ENCODE measurements around the gene GALK1.

GALK1 gene

DNA sequence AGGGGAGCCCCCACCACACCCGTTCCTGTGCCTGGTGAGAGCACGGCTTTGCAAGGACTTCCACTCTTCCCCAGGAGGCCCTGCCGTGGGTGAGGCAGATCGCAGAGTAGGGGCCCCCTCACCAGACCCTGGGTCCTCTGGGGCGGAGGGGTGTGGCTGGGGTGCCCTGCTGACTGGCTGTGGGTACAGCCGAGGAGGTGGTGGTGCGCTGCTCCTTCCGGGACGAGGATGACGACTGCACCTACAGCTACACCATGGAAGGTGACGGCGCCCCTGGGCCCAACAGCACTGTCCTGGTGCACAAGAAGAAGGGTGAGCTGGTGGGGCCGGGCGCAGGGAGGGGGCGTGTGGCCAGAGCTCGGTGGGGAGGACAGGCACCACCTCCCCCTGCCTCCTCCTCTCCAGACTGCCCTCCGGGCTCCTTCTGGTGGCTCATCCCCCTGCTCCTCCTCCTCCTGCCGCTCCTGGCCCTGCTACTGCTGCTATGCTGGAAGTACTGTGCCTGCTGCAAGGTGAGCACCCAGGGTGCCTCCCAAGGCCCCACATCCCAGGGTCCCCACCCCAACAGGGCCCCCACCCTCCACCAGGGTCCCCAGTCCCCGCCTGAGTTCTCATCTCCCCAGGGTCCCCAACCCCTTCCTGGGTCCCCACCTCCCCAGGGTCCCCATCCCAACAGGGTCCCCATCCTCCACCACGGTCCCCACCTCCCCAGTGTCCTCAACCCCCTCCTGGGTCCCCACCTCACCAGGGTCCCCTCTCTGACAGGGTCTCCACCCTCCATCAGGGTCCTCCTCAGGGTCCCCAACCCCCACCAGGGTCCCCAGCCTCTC is 27.6 kb downstream of the GALK1 start:
- no peaks in the 10 kb centered on the region for H3K36me3 ChIP-seq (ENCODE audit: insufficient read depth, low read length)
- H3K9me3 ChIP-seq (ENCODE audit: control insufficient read depth, insufficient read depth, low read length): no peaks in the 10 kb centered on the region
- no peak overlapping the region for H3K9ac ChIP-seq (ENCODE audit: low read depth, low read length)
- H3K4me1 ChIP-seq (ENCODE audit: insufficient read depth, low read length): no peaks in the 10 kb centered on the region

DNA sequence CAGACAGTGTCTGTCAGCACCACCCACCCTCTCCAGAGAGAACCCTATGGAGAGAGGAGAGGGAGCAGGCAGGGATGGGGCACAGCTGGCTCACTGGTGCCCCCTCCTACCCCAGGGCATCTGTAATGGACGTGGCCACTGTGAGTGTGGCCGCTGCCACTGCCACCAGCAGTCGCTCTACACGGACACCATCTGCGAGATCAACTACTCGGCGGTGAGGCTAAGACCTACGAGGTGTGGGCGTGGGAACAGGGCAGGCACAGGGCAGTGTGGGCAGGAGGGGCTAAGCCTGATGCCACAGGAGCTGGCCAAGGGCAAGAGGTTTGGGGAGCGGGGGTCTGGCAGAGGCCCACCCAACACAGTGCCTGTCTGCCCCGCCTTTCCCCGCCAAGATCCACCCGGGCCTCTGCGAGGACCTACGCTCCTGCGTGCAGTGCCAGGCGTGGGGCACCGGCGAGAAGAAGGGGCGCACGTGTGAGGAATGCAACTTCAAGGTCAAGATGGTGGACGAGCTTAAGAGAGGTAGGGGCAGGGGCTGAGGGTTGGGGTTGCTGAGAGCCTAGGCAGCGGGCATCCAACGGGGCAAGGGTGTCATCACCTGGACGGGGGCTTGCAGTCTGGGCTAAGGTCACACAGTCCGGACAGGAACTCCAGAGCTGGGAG is 28.7 kb downstream of the GALK1 start:
- no peaks in the 10 kb centered on the region for H3K36me3 ChIP-seq (ENCODE audit: insufficient read depth, low read length)
- H3K9me3 ChIP-seq (ENCODE audit: control insufficient read depth, insufficient read depth, low read length): no peaks in the 10 kb centered on the region
- no peak overlapping the region for H3K9ac ChIP-seq (ENCODE audit: low read depth, low read length)
- H3K4me1 ChIP-seq (ENCODE audit: insufficient read depth, low read length): no peaks in the 10 kb centered on the region

DNA sequence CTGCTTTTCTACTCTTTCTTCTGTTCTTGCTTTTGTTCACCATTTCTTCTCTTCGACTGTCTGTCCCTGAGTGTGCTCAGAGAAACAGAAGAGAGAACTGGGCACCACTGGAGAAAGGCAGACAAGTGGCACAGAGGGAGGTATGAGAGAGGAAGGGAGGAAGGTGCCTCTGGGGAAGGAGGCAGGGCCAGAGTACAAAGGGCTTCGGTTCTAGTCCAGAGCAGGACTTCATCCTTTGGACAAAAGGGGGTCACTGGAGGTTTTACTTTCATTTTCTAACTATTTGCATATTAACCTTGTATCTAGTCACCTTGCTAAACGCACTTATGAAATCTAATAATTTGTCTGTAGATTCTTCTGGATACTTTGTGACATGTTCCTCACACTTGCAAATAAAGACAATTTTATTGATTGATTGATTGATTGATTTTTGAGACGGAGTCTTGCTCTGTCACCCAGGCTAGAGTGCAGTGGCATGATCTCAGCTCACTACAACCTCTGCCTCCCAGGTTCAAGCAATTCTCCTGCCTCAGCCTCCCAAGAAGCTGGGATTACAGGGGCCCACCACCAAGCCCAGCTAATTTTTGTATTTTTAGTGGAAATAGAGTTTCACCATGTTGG is 30.2 kb downstream of the GALK1 start:
- no peaks in the 10 kb centered on the region for H3K9me3 ChIP-seq (ENCODE audit: control insufficient read depth, insufficient read depth, low read length)
- H3K9ac ChIP-seq (ENCODE audit: low read depth, low read length): no peak overlapping the region
- no peaks in the 10 kb centered on the region for H3K4me1 ChIP-seq (ENCODE audit: insufficient read depth, low read length)
- H3K36me3 ChIP-seq (ENCODE audit: insufficient read depth, low read length): no peaks in the 10 kb centered on the region

DNA sequence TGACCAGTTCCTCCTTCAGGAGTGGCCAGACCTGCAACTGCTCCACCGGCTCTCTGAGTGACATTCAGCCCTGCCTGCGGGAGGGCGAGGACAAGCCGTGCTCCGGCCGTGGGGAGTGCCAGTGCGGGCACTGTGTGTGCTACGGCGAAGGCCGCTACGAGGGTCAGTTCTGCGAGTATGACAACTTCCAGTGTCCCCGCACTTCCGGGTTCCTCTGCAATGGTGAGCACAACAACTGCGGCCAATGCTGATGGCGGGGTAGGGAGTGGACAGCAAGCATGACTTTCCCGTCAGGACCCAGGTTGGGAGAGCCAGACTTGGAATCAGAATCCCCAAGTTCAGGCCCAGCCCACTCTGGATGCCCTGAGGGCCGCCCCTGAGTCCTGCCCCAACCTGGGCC is 31.5 kb downstream of the GALK1 start:
- no peaks in the 10 kb centered on the region for H3K36me3 ChIP-seq (ENCODE audit: insufficient read depth, low read length)
- no peaks in the 10 kb centered on the region for H3K4me1 ChIP-seq (ENCODE audit: insufficient read depth, low read length)
- H3K9me3 ChIP-seq (ENCODE audit: control insufficient read depth, insufficient read depth, low read length): no peaks in the 10 kb centered on the region
- no peak overlapping the region for H3K9ac ChIP-seq (ENCODE audit: low read depth, low read length)

DNA sequence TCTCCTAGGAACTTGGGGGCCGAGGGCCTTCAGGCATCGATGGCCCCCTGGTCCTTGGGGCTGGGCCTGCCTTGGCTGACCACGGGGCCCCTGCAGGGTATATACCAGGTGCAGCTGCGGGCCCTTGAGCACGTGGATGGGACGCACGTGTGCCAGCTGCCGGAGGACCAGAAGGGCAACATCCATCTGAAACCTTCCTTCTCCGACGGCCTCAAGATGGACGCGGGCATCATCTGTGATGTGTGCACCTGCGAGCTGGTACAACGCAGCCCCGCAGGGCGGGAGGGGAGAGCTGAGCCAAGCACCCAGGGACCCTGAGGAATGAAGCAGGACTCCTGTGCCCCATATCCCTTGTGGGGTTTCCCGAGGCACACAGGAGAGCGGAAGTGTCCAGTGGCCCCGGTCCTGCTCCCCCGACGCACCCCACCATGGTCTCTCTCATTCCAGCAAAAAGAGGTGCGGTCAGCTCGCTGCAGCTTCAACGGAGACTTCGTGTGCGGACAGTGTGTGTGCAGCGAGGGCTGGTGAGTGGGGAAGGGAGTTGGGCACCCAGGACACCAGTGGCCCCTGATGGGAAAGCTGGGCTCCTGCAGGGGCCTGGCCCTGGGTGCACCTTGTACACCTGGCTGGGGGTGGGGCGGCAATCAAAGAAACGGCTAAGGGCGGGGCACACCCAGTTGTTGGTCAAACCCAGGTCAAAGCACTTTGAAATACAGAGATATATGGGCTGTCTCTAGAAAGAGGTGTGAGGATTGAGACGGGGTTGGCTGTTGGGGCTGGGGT is 33.1 kb downstream of the GALK1 start:
- H3K4me1 ChIP-seq (ENCODE audit: insufficient read depth, low read length): no peaks in the 10 kb centered on the region
- no peaks in the 10 kb centered on the region for H3K9me3 ChIP-seq (ENCODE audit: control insufficient read depth, insufficient read depth, low read length)
- no peak overlapping the region for H3K9ac ChIP-seq (ENCODE audit: low read depth, low read length)
- H3K36me3 ChIP-seq (ENCODE audit: insufficient read depth, low read length): no peaks in the 10 kb centered on the region

DNA sequence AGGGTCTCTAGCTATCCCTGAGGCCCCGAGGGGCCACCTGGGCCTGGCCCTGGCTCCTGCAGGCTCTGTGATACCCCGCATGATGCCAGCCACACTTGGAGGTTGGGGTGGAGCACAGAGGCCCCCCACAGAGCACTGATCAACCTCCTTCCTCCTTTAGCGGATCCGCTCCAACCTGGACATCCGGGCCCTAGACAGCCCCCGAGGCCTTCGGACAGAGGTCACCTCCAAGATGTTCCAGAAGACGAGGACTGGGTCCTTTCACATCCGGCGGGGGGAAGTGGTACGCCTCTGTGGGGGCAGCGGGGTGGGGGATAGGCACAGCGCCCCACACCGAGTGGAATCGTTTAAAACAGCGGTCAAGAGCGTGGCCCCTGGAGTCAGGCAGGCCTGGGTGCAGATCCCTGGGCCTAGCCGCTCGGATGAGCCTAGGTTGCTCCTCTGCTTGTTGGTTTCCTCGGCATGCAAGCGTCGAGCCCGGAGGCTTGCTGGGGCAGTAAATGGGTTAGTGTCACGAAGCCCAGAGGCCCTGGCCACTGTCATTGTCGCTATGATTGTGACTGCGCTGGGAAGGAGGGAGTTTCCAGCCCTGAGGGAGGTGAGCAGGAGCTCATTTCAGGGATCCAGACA is 33.8 kb downstream of the GALK1 start:
- no peak overlapping the region for H3K9ac ChIP-seq (ENCODE audit: low read depth, low read length)
- no peaks in the 10 kb centered on the region for H3K4me1 ChIP-seq (ENCODE audit: insufficient read depth, low read length)
- H3K36me3 ChIP-seq (ENCODE audit: insufficient read depth, low read length): no peaks in the 10 kb centered on the region
- no peaks in the 10 kb centered on the region for H3K9me3 ChIP-seq (ENCODE audit: control insufficient read depth, insufficient read depth, low read length)

DNA sequence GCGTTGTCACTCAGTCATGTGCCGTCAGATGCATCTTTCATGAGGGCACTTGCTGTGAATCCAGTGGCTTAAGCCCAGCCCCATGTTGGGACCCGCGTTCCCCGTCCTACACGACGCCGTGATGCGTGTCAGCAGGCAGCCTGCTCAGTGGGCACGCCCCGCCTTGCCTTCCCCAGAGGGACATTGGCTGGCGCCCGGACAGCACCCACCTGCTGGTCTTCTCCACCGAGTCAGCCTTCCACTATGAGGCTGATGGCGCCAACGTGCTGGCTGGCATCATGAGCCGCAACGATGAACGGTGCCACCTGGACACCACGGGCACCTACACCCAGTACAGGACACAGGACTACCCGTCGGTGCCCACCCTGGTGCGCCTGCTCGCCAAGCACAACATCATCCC is 34.9 kb downstream of the GALK1 start:
- no peak overlapping the region for H3K9ac ChIP-seq (ENCODE audit: low read depth, low read length)
- no peaks in the 10 kb centered on the region for H3K36me3 ChIP-seq (ENCODE audit: insufficient read depth, low read length)
- H3K9me3 ChIP-seq (ENCODE audit: control insufficient read depth, insufficient read depth, low read length): no peaks in the 10 kb centered on the region
- H3K4me1 ChIP-seq (ENCODE audit: insufficient read depth, low read length): no peaks in the 10 kb centered on the region

DNA sequence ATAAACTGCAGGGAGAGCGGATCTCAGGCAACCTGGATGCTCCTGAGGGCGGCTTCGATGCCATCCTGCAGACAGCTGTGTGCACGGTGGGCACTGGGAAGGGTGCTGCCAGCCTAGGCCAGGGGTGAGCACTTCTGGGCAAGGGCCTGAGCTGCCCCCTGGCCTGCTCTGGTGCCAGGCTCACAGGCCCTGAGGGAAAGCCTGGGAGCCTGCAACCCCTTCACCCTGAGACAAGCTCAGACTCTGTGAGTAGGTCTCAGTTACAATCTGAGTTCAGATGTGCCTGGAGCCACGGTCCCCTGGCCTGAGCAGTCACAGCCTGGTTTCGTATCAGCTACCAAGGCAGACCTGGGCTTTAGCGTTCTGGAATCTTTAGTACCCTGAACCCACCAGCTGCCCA is 35.6 kb downstream of the GALK1 start:
- Histone ChIP-seq H3K9ac (ENCODE audit: low read depth, low read length) (no peak overlapping the region), H3K9me3 (ENCODE audit: control insufficient read depth, insufficient read depth, low read length) (no peaks in the 10 kb centered on the region), H3K36me3 (ENCODE audit: insufficient read depth, low read length) (no peaks in the 10 kb centered on the region), H3K4me1 (ENCODE audit: insufficient read depth, low read length) (no peaks in the 10 kb centered on the region)

DNA sequence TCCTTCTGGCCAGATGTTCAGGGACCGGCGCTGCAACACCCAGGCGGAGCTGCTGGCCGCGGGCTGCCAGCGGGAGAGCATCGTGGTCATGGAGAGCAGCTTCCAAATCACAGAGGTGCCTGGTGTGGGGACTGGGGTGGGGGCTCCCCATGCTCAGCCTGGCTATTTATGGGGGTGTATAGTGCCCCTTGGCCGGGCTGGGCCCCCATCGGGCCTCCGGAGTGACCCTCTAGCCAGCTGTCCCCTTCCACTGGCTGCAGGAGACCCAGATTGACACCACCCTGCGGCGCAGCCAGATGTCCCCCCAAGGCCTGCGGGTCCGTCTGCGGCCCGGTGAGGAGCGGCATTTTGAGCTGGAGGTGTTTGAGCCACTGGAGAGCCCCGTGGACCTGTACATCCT is 37.6 kb downstream of the GALK1 start:
- Histone ChIP-seq H3K9me3 (ENCODE audit: control insufficient read depth, insufficient read depth, low read length) (no peaks in the 10 kb centered on the region), H3K36me3 (ENCODE audit: insufficient read depth, low read length) (no peaks in the 10 kb centered on the region), H3K4me1 (ENCODE audit: insufficient read depth, low read length) (peaks cover 5% of the 10 kb centered on the region; the same call in 1 of the 2 replicates), H3K9ac (ENCODE audit: low read depth, low read length) (no peak overlapping the region)

DNA sequence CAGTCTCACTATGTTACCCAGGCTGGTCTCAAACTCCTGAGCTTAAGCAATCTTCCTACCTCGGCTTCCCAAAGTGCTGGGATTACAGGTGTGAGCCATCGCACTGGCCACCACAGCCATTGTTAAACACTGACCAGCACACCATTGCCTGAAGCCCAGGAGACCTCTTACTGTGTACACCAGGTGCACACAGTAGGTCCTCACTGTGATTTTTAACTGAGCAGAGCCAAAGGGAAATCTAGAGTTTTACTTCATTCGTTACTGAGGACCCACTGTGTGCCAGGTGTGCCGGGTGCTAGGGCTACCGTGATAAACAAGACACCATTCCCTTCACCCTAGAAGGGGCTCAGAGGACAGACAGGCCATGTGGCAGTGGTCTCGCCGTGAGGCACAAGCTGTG is 39.5 kb downstream of the GALK1 start:
- no peaks in the 10 kb centered on the region for H3K9me3 ChIP-seq (ENCODE audit: control insufficient read depth, insufficient read depth, low read length)
- H3K9ac ChIP-seq (ENCODE audit: low read depth, low read length): no peak overlapping the region
- H3K36me3 ChIP-seq (ENCODE audit: insufficient read depth, low read length): no peaks in the 10 kb centered on the region
- H3K4me1 ChIP-seq (ENCODE audit: insufficient read depth, low read length): peaks cover 11% of the 10 kb centered on the region; the same call in 1 of the 2 replicates

DNA sequence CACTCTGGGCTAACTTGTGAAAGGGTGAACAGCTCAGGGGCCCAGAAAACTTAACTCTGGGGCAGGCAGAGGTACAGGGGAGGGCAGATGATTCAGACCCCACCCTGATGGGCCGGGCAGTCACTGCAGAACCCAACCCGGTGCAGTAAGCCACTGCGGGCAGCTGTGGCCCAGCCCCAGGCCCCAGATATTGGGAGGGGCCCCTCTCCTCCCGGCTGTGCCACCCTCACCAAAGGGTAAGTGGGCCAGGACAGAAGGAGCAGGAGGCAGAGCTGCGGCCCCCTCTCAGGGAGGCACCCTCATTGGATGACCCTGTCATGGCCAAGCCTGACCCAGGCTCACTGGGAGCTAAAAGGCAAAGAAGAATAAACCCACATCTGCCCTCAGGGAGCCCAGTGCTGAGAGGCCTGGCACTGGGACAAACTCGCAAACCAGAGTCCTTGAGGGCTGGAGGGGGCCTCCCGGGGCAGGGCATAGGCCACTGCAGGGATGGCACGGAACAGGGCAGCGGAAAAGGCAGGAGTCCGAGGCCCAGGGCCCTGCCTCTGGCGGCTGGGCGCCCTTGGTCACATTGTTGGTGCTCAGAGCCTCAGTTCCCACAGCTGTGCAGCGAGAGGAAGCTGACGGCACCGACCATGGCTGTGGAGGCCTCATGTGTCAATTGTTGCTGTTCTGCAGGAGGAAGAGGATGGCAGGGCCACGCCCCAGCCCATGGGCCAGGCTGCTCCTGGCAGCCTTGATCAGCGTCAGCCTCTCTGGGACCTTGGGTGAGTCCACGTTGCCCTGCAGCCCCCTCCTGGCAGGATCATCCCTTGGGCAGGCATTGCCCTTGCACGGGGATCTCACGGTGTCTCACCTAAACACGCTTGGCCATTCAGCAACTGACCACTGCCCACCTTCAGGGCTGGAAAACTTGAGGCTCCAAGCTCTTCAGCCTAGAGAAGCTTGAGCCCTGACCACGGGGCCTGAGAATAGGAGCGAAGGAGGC is 40.7 kb downstream of the GALK1 start:
- H3K9me3 ChIP-seq (ENCODE audit: control insufficient read depth, insufficient read depth, low read length): no peaks in the 10 kb centered on the region
- H3K4me1 ChIP-seq (ENCODE audit: insufficient read depth, low read length): peaks cover 11% of the 10 kb centered on the region; the same call in 1 of the 2 replicates
- no peak overlapping the region for H3K9ac ChIP-seq (ENCODE audit: low read depth, low read length)
- H3K36me3 ChIP-seq (ENCODE audit: insufficient read depth, low read length): no peaks in the 10 kb centered on the region

DNA sequence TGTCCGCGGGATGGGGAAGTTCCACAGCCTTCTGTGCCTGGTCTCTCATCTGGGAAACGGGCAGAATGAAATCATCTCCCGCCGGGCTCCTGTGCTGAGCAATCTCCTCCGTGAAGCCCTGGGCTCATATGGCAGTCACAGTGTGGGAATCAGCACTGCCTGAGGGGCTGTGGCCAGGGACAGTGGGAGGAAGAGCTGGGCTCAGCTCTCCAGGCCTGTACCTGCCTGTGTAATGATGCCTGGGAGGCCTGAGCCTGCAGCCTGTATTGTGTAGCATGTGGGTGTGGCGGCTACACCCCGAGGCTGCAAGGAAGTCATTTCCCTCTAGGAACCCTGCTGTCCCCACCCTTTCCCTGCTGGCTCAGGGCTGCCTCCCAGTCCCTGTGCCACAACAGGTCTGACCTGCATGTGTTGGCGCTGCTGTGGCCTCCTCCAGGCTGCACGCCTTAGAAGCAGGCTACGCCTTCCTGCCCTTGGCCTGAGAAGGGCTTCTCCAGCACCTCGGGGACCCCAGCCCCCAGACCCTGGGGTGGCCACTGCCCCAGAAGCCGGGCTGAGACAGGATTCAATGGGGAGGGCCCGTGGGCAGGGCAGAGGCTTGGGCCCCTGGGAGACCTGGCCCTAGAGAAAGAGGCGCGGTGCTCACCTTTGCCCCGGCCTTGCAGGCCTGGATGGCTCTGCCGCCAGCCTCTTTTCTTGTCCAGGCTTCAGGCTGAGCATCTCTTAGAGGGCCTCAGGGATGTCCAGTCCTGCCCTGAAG is 41.6 kb downstream of the GALK1 start:
- Histone ChIP-seq H3K9me3 (ENCODE audit: control insufficient read depth, insufficient read depth, low read length) (no peaks in the 10 kb centered on the region), H3K4me1 (ENCODE audit: insufficient read depth, low read length) (peaks cover 11% of the 10 kb centered on the region; the same call in 1 of the 2 replicates), H3K36me3 (ENCODE audit: insufficient read depth, low read length) (no peaks in the 10 kb centered on the region), H3K9ac (ENCODE audit: low read depth, low read length) (no peak overlapping the region)
